GM18868 (cell line): ENCODE measurements around the gene SPATC1L.

Source experiments
- ATAC-seq: cut with Tn5 transposase; IDR thresholded peaks from one replicate; pipeline ENCODE4 v1.9.1; 2021; ENCODE audit warnings: mild to moderate bottlenecking, moderate library complexity; ENCODE audit not compliant: unreplicated experiment

Gene SPATC1L

GRCh38 chr21:46165098-46165497 is 19.2 kb downstream of the SPATC1L start:
- no peak for ATAC-seq

GRCh38 chr21:46163380-46163779 is 20.9 kb downstream of the SPATC1L start:
- no peak for ATAC-seq

GRCh38 chr21:46161633-46162592 is 22.3 kb downstream of the SPATC1L start:
- no peak for ATAC-seq

- no peak for ATAC-seq
Observed at GRCh38 chr21:46160907-46161632, 23.2 kb downstream of the SPATC1L start.

GRCh38 chr21:46160657-46160906 is 23.7 kb downstream of the SPATC1L start:
- ATAC-seq, result no peak

- no peak for ATAC-seq
Observed at GRCh38 chr21:46159841-46160656, 24.2 kb downstream of the SPATC1L start.

GRCh38 chr21:46159390-46159789 is 24.9 kb downstream of the SPATC1L start:
- no peak for ATAC-seq

- no peak for ATAC-seq
Observed at GRCh38 chr21:46158666-46159300, 25.5 kb downstream of the SPATC1L start.

GRCh38 chr21:46157987-46158451 is 26.2 kb downstream of the SPATC1L start:
- ATAC-seq, result no peak

- no peak for ATAC-seq
Observed at GRCh38 chr21:46157396-46157986, 26.8 kb downstream of the SPATC1L start.

- no peak for ATAC-seq
Observed at GRCh38 chr21:46156678-46157077, 27.6 kb downstream of the SPATC1L start.

- ATAC-seq, result no peak
Observed at GRCh38 chr21:46156378-46156645, 27.9 kb downstream of the SPATC1L start.

- ATAC-seq, result no peak
Observed at GRCh38 chr21:46155514-46156377, 28.5 kb downstream of the SPATC1L start, which contains the start of gene FTCD. Gene FTCD, minus strand, starts transcription at chr21:46155579. Its CDS starts 56 bp downstream, at chr21:46155523.

- no peak for ATAC-seq
Observed at GRCh38 chr21:46154955-46155513, 29.2 kb downstream of the SPATC1L start.

- ATAC-seq, result no peak
Observed at GRCh38 chr21:46154155-46154954, 29.9 kb downstream of the SPATC1L start.

GRCh38 chr21:46153247-46154154 is 30.8 kb downstream of the SPATC1L start:
- ATAC-seq, result no peak

- ATAC-seq, result no peak
Observed at GRCh38 chr21:46152927-46153246, 31.4 kb downstream of the SPATC1L start.
